Parathyroid adenoma (tissue), 2 donors: ENCODE data around the gene ZNF385C.

ENCODE experiments used
- H2AFZ ChIP-seq: fragments of 300-600 bp; sonication (generic); one replicate; pipeline ENCODE4 v1.7.0; 2017; ENCODE audit warnings: antibody characterized with exemption, mild to moderate bottlenecking
- H3K27ac ChIP-seq: fragments of 300-600 bp; sonication (generic); one replicate; pipeline ENCODE4 v1.7.0; 2017
- H3K27me3 ChIP-seq: fragments of 300-600 bp; sonication (generic); one replicate; pipeline ENCODE4 v1.7.0; 2017; ENCODE audit warnings: low read length; ENCODE audit not compliant: control insufficient read depth, insufficient read depth
- H3K36me3 ChIP-seq: fragments of 300-600 bp; sonication (generic); one replicate; pipeline ENCODE4 v1.7.0; 2017; ENCODE audit warnings: low read length; ENCODE audit not compliant: control insufficient read depth, insufficient read depth
- H3K4me1 ChIP-seq: fragments of 300-600 bp; sonication (generic); one replicate; pipeline ENCODE4 v1.7.0; 2017; ENCODE audit warnings: control low read depth
- H3K4me2 ChIP-seq: fragments of 300-600 bp; sonication (generic); one replicate; pipeline ENCODE4 v1.7.0; 2017; ENCODE audit warnings: low read length
- H3K4me3 ChIP-seq: fragments of 300-600 bp; sonication (generic); one replicate; pipeline ENCODE4 v1.7.0; 2017; ENCODE audit warnings: low read depth, low read length
- H3K79me2 ChIP-seq: fragments of 300-600 bp; sonication (generic); one replicate; pipeline ENCODE4 v1.7.0; 2017; ENCODE audit warnings: control low read depth
- H3K9ac ChIP-seq: fragments of 300-600 bp; sonication (generic); one replicate; pipeline ENCODE4 v1.7.0; 2017; ENCODE audit warnings: mild to moderate bottlenecking
- H3K9me3 ChIP-seq: fragments of 300-600 bp; sonication (generic); one replicate; pipeline ENCODE4 v1.7.0; 2017; ENCODE audit warnings: low read length; ENCODE audit not compliant: control insufficient read depth
- TF ChIP-seq, protein P1 (sequence below): fragments of 300-600 bp; sonication (generic); IDR thresholded peaks from one replicate; pipeline ENCODE4 v1.7.0; 2017; ENCODE audit warnings: antibody characterized with exemption, mild to moderate bottlenecking
- donor health status: primary hyperparathyroidism.

ZNF385C gene

DNA sequence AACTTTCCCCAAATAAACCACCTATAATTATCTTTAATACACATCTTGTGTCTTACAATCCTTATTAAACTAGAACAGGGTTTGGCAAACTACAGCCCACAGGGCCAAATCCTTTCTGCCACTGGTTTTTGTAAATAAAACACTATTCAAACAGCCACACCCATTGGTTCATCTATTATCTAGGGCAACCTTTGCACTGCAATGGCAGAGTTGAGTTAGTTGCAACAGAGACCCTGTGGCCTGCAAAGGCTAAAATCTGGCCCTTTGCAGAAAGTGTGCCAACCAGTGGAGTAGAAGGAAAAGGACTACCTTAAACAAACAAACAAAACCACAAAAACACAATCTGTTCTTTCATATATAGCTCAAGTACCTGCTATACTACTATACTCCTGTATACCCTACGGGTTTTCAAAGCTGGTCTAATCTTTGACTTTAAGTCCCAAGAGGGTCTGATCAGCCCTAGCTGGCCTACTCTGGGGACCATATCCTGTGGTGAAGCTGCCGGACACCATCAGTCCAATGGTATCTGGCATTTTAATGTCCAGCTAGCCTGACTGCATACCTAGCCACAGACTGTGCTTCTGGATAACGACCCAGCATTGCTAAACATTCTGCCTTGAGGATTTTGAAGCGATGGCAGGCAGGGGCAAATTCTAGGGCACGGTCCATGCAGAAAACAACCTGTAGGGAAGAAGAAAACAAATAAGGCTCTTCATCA is 108.4 kb downstream of the ZNF385C start:
- no peak overlapping the region for H3K4me3 ChIP-seq
- H3K4me1 ChIP-seq, result no peaks in the 10 kb centered on the region
- TF ChIP-seq, protein P1, sequence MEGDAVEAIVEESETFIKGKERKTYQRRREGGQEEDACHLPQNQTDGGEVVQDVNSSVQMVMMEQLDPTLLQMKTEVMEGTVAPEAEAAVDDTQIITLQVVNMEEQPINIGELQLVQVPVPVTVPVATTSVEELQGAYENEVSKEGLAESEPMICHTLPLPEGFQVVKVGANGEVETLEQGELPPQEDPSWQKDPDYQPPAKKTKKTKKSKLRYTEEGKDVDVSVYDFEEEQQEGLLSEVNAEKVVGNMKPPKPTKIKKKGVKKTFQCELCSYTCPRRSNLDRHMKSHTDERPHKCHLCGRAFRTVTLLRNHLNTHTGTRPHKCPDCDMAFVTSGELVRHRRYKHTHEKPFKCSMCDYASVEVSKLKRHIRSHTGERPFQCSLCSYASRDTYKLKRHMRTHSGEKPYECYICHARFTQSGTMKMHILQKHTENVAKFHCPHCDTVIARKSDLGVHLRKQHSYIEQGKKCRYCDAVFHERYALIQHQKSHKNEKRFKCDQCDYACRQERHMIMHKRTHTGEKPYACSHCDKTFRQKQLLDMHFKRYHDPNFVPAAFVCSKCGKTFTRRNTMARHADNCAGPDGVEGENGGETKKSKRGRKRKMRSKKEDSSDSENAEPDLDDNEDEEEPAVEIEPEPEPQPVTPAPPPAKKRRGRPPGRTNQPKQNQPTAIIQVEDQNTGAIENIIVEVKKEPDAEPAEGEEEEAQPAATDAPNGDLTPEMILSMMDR, result no peak
- no peak overlapping the region for H3K9ac ChIP-seq
- H3K9me3 ChIP-seq, result no peaks in the 10 kb centered on the region
- H3K4me2 ChIP-seq, result no peak overlapping the region
- H3K79me2 ChIP-seq, result no peaks in the 10 kb centered on the region
- no peaks in the 10 kb centered on the region for H3K27me3 ChIP-seq
- H2AFZ ChIP-seq, result no peak overlapping the region
- no peak overlapping the region for H3K27ac ChIP-seq
- H3K36me3 ChIP-seq, result no peaks in the 10 kb centered on the region

- no peaks in the 10 kb centered on the region for H3K4me1 ChIP-seq
- no peaks in the 10 kb centered on the region for H3K36me3 ChIP-seq
- H3K4me3 ChIP-seq, result no peak overlapping the region
- H3K9me3 ChIP-seq, result no peaks in the 10 kb centered on the region
- H3K27ac ChIP-seq, result no peak overlapping the region
- TF ChIP-seq, protein P1, result no peak
- no peak overlapping the region for H2AFZ ChIP-seq
- peaks cover 3% of the 10 kb centered on the region for H3K79me2 ChIP-seq
- H3K9ac ChIP-seq, result no peak overlapping the region
- no peaks in the 10 kb centered on the region for H3K27me3 ChIP-seq
- H3K4me2 ChIP-seq, result no peak overlapping the region
These were observed 109.9 kb downstream of the ZNF385C start for GRCh38 chr17:41988418-41988817.

- Histone ChIP-seq H3K4me1 (no peaks in the 10 kb centered on the region), H3K36me3 (no peaks in the 10 kb centered on the region), H3K4me3 (no peak overlapping the region), H3K9ac (no peak overlapping the region), H3K79me2 (peaks cover 4% of the 10 kb centered on the region), H3K27ac (no peak overlapping the region), H3K27me3 (no peaks in the 10 kb centered on the region), H3K9me3 (no peaks in the 10 kb centered on the region), H2AFZ (no peak overlapping the region), H3K4me2 (no peak overlapping the region)
- TF ChIP-seq, protein P1, result no peak
These were observed 110.6 kb downstream of the ZNF385C start for GRCh38 chr17:41987642-41988041.

DNA sequence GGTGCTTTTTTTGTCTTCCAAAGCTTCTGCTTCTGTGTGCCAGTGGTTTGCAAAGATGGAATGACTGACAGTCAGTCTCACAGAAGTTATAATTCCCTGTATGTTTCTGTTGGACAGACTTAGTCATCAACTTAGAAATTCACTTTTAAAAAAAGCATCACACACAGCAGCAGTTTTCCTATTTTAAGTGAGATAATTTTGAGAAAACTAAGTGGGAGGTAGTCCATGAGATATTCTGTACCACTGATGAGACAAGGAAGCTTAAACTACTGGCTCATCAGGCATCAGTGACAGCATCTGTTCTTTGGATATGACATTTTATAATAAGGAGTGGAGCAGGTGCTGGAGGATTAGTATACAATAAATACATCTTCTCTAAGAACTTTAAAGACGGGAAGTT is 111.6 kb downstream of the ZNF385C start:
- Histone ChIP-seq H3K4me2 (no peak overlapping the region), H3K9ac (no peak overlapping the region), H3K27me3 (no peaks in the 10 kb centered on the region), H2AFZ (no peak overlapping the region), H3K27ac (no peak overlapping the region), H3K4me1 (no peaks in the 10 kb centered on the region), H3K36me3 (no peaks in the 10 kb centered on the region), H3K79me2 (peaks cover 4% of the 10 kb centered on the region), H3K9me3 (no peaks in the 10 kb centered on the region), H3K4me3 (no peak overlapping the region)
- TF ChIP-seq, protein P1, result no peak

DNA sequence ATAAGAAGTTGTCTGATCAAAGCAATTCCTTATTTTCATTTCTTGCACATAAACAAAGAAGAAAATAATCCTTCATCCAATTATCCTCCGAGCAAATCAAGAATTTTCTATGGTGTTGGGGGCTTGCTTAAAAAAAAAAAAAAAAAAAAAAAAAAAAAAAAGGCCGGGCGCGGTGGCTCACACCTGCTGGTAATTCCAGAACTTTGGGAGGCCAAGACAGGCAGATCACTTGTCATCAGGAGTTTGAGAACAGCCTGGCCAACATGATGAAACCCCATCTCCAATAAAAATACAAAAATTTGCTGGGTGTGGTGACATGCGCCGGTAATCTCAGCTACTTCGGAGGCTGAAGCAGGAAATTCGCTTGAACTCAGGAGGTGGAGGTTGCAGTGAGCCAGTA is 112.4 kb downstream of the ZNF385C start:
- H3K79me2 ChIP-seq, result peaks cover 4% of the 10 kb centered on the region
- H3K4me3 ChIP-seq, result no peak overlapping the region
- no peaks in the 10 kb centered on the region for H3K4me1 ChIP-seq
- H3K4me2 ChIP-seq, result no peak overlapping the region
- no peak overlapping the region for H2AFZ ChIP-seq
- no peaks in the 10 kb centered on the region for H3K36me3 ChIP-seq
- TF ChIP-seq, protein P1, result no peak
- H3K27ac ChIP-seq, result no peak overlapping the region
- H3K9me3 ChIP-seq, result no peaks in the 10 kb centered on the region
- H3K27me3 ChIP-seq, result no peaks in the 10 kb centered on the region
- no peak overlapping the region for H3K9ac ChIP-seq
